Hematopoietic multipotent progenitor cell treated with erythropoietin and hydrocortisone succinate and interleukin-3 and kit ligand, for 15 days (in vitro differentiated cells): Measurements from ENCODE around the gene ZC3H12C.
"Not testable (repeated sequence)": the region's sequence is repeated elsewhere in the genome, so short reads cannot be mapped to it uniquely, and the experiment has no call there.

Experiments used
- DNase-seq: peaks from one replicate; pipeline ENCODE4 v3.0.0-alpha.2; 2015; ENCODE audit warnings: low spot score

ZC3H12C gene

GRCh38 chr11:110092515-110093406, at the start of gene ZC3H12C:
Gene ZC3H12C, plus strand, starts transcription at chr11:110093392. Its CDS starts 20 bp downstream, at chr11:110093412.
- DNase-seq: no peak

- DNase-seq: no peak
Observed at GRCh38 chr11:110044226-110044968, 48.8 kb upstream of the ZC3H12C start.

DNA sequence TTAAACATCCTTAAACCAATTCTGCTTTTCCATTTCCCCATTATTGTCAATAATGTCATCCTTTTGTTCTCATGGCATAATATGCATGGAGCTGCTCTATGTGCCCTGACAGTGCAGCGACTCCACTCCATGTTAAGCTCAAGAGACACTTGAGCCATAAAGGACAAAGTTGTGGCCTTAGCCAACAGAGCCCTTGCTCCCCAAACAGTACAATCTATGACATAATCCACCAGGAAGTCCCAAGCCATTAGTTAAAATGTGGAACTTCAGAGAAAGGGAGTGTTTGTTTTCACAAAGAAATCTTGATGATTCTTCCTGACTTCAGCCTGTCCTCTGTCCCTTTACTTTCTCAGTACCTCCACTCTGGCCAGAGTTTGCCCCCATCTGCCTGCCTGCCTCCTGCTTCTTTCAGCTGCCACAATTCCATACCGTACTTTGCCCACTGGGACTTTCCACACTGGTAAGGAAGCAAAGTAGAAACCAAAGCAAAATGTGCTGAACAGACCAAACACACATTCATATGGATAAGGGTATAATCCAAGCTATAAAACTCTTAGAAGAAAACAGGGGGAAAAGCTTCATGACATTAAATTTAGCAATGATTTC, 46.3 kb upstream of the ZC3H12C start:
- no peak for DNase-seq

DNA sequence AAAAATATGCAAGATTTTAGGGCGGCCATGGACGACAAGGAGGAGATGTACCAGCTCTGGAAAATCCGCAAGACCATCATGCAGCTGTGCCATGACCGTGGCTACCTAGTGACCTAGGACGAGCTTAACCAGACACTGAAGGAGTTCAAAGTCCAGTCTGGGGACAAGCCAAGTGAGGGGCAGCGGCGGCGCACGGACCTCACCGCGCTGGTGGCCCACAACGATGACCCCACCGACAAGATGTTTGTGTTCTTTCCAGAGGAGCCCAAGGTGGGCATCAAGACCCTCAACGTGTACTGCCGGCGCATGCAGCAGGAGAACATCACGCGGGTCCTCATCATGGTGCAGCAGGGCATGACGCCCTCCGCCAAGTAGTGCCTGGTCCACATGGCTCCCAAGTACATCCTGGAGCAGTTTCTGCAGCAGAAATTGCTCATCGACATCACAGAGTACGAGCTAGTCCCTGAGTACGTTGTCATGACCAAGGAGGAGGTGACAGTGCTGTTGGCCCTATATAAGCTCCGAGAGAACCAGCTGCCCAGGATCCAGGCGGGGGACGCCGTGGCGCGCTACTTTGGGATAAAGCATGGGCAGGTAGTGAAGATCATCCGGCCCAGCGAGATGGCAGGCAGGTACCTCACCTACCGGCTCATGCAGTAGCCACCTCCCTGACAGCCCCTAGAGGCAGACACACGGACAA, 43.5 kb upstream of the ZC3H12C start:
- no peak for DNase-seq

GRCh38 chr11:110050201-110050506, 43.0 kb upstream of the ZC3H12C start:
- no peak for DNase-seq

DNA sequence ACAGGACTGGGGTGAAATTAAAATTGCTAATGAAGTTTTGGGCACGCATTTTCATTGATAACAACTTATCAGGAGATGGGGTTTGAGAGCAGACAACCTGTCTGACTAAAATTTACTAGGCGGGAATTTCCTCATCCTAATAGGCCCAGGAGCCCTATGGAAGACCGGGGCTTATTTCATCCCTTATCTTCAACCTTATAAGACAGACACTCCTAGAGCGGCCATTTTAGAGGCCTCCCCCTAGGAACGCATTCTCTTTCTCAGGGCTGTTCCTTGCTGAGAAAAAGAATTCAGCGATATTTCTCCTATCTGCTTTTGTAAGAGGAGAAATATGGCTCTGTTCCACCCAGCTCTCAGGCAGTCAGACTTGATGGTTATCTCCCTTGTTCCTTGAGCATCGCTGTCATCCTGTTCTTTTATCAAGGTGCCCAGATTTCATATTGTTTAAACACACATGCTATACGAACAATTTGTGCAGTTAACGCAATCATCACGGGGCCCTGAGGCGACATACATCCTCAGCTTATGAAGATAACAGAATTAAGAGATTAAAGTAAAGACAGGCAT, 39.3 kb upstream of the ZC3H12C start:
- no peak for DNase-seq

DNA sequence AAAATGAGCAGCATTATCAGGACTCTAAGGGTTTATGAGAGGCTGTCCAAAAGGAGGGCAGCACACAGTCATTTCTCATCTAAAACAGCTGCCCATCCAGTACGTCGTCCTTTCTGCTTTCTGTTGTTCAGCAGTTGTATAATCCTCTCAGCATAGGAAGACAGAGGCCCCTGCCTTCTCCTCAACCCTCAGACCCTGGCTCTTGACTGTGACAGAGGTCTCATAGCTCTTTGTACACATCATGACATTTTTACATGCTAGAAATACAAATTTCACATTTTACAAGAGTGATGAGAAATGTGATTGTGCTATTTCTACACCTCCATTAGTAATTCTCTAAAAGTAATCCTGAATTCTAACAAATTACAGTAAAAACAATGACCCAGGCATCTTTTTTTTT, 36.2 kb upstream of the ZC3H12C start:
- DNase-seq: no peak

GRCh38 chr11:110059706-110060463, 33.3 kb upstream of the ZC3H12C start:
- no peak for DNase-seq

DNA sequence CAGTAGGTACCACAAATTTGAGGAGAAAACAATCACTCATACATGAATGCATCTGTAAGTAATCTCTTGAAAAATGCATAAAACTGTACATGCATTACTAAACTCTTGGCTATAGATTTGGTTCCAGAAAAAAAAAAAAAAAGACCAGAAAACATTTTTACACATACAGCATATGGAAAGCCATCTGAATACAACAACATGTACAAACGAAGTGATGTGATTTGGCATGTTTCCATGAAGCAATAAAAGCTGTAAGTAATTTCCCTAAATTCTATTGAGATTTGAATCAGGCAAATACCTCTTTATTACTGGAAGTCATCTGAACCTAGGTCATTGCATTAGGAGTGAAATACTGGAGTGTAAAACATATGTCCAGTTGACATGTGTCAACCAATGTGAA, 31.9 kb upstream of the ZC3H12C start:
- DNase-seq: no peak

DNA sequence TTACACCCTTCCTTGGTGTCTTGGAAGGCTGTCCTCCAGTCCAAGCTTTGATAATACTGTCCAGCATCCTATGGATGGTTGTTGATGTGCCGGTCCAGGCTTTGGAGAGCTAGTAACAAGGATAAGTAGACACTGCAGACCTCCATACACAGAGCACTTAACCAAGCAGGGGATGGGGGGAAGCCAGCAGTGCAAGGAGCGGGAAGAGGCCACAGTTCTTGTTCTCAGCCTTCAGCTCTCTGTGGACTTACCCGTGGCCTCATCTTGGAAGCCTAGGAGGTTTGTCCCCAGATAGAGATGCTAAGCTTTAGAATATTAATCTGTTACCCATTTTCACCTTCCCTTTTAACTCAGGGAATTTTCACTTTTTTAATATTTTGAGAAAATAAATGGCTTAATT, 30.9 kb upstream of the ZC3H12C start:
- no peak for DNase-seq

GRCh38 chr11:110065189-110065588, 28.0 kb upstream of the ZC3H12C start:
- no peak for DNase-seq

DNA sequence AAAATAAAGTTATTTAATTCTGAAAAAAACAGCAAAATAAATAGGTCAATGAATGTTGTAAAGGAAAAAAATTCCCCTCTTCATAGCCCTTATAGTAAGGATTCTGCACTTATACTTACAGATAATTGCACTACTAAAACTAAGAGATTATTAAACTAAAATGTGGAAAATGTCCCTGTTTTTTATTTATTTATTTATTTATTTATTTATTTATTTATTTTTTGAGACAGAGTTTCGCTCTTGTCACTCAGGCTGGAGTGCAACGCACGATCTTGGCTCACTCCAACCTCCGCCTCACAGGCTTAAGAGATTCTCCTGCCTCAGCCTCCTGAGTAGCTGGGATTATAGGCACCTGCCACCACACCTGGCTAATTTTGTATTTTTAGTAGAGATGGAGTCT, 25.2 kb upstream of the ZC3H12C start:
- not testable (repeated sequence) for DNase-seq

DNA sequence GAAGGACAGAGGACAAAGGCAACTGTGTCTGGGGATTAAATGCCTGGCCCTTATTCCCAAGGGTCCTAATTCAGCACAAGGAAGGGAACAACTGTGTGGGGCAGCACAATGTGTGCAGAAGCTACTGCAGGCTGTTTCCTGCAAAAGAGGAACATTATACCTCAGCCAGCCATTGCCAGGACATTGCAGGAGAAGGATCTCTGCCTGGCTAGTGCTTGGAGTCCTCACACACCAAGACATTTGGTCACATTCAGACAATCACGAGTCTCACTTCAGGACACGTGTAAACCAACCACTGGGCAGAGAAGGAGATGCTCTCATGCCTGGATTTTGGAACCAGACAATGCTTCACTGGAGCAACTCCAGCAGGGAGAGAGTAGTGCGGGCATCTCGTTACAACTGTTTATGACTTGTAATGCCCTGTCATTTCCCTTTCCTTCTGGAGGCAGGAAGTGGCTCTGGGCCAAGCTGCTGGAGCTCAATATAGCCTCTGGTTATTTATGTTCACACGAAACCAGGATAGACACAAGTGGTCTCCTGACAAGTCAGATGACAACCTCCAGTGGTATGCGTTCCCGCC, 23.9 kb upstream of the ZC3H12C start:
- DNase-seq: no peak

DNA sequence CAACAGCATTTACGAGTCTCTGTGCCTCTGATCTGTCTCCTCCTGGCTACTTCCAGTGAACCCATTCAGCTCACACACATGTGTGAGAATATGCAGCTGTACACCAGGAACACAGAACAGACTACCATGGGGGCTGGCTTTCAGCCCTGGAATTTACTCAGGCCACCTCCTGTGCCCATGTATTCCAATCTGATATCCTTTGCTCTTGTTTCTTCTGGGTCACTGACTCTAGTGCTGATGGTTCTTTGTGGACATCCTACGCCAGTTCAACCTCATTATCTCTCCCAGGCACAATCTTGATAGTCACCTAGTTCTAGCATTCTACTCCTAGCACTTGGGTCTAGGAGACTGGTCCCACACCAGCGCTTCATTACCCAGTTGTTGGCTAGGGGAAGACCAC, 23.0 kb upstream of the ZC3H12C start:
- no peak for DNase-seq

DNA sequence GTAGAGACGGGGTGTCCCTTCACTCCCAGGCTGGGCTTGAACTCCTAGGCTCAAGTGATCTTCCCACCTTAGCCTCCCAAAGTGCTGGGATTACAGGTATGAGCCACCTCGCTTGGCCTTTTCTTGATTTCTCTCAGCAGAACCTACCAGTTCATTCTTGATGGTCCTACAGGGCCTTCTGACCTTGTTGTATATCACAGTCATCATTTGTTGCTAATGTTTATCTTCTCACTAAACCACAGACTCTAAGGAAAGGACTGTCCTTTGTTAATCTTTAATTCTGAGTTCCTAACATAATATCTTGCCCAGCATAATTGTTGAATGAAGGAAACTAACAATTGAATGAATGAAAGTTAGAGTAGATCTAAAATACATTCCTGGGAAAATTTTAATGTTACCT, 22.0 kb upstream of the ZC3H12C start:
- no peak for DNase-seq

- DNase-seq: no peak
Observed at GRCh38 chr11:110072930-110073329, 20.3 kb upstream of the ZC3H12C start.

DNA sequence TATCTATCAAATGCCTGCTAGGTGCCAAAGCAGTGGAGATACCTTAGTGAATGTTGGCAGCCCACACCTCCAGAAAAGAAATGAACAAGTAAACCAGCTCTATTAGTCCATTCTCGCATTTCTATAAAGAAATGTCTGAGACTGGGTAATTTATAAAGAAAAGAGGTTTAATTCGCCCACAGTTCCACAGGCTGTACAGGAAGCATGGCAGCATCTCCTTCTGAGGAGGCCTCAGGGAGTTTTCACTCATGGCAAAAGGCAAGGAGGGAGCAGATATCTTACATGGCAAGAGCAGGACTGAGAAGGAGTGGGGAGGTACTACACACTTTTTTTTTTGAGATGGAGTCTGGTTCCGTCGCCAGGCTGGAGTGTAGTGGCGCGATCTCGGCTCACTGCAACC, 18.7 kb upstream of the ZC3H12C start:
- DNase-seq: no peak

- no peak for DNase-seq
Observed at GRCh38 chr11:110075105-110075846, 17.9 kb upstream of the ZC3H12C start.

GRCh38 chr11:110075847-110076208, 17.4 kb upstream of the ZC3H12C start:
- no peak for DNase-seq

DNA sequence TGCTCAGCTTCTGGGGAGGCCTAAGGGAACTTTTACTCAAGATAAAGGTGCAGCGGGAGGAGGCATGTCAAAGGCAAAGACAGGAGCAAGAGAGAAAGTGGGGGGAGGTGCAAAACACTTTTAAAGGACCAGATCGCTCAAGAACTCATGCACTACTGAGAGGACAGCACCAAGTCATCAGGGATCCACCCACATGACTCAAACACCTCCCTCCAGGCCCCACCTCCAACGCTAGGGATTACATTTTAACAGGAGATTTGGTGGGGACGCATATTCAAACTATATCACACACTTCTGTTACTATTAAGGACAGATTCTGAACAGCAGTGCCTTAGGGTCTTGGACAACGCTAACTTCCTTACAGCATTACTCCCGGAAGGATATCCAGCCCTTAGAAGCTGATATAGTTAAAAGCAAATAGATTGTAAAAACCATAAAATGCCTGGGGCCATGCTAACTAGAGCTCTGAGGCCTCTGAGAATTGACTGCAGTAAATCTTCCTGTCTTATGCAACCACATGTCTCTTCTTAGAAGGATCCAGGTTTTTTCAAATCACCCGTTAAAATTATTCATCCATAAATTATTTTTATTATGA, 16.7 kb upstream of the ZC3H12C start:
- DNase-seq: no peak
